ENCODE data around the gene FALEC.

FALEC gene

DNA sequence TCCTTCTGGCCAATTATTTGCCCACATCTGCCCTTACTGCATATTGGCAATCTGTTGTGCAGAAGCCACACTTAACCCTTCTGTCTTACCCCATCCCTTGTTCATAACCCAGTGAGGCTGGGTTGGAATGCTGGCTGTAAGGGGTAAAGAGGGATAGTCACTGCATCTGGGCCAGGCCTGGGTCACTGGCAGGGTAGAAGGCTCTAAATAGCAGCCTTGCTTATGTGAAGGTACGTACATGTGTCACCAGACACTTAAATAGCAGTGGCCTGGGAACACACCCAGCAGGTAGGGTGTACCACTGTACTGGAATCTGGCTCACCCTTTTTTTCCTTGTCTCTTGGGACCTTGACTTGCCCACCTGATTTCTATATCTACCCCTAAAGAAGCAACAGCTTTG is 38.2 kb upstream of the FALEC start:
- H3K27ac ChIP-seq: no peak overlapping the region
- TF ChIP-seq ZFX (IDR thresholded peaks at IDR 0.05): no peak
- TF ChIP-seq, protein P1, sequence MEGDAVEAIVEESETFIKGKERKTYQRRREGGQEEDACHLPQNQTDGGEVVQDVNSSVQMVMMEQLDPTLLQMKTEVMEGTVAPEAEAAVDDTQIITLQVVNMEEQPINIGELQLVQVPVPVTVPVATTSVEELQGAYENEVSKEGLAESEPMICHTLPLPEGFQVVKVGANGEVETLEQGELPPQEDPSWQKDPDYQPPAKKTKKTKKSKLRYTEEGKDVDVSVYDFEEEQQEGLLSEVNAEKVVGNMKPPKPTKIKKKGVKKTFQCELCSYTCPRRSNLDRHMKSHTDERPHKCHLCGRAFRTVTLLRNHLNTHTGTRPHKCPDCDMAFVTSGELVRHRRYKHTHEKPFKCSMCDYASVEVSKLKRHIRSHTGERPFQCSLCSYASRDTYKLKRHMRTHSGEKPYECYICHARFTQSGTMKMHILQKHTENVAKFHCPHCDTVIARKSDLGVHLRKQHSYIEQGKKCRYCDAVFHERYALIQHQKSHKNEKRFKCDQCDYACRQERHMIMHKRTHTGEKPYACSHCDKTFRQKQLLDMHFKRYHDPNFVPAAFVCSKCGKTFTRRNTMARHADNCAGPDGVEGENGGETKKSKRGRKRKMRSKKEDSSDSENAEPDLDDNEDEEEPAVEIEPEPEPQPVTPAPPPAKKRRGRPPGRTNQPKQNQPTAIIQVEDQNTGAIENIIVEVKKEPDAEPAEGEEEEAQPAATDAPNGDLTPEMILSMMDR (conservative IDR thresholded peaks at IDR 0.05): no peak

DNA sequence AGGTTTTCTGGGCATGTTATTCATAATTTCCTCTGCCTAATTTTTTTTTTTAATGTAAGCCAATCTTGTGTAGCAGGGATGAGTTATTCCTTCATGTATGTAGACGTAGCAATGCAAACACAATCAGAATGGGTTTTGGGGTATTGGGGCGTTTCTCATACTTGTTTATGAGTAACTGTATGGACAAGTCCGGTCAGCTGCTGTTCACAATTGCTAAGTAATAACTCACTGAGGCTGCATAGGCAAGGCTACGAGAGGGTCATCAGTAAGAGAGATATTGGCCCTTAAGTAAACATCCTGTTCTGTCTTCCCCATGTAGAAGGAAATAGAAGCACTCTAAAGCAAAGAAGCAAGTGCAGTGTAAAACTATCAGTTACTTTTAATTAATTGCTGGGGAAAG is 37.8 kb upstream of the FALEC start:
- H3K27ac ChIP-seq: no peak overlapping the region
- no peak for TF ChIP-seq ZFX (IDR thresholded peaks at IDR 0.05)
- TF ChIP-seq, protein P1 (conservative IDR thresholded peaks at IDR 0.05): no peak

DNA sequence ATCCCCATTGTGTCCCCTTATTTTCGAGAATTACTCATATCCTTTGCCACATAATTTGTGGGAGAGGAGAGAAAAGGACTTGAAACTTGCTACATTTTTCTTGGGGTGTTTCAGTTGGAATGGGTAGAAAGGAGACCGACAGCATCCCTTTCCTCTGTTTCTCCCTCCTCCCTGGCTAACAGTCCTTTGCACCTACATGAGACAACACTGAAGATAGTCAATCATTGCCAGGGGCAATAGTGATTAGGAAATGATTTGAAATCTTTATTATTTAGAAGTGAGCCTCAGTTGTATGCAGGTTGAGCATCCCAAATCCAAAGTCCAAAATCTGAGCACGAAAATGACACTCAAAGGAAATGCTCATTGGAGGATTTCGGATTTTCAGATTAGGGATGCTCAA is 36.2 kb upstream of the FALEC start:
- H3K27ac ChIP-seq: no peak overlapping the region
- TF ChIP-seq, protein P1 (conservative IDR thresholded peaks at IDR 0.05): no peak
- TF ChIP-seq ZFX (IDR thresholded peaks at IDR 0.05): no peak

DNA sequence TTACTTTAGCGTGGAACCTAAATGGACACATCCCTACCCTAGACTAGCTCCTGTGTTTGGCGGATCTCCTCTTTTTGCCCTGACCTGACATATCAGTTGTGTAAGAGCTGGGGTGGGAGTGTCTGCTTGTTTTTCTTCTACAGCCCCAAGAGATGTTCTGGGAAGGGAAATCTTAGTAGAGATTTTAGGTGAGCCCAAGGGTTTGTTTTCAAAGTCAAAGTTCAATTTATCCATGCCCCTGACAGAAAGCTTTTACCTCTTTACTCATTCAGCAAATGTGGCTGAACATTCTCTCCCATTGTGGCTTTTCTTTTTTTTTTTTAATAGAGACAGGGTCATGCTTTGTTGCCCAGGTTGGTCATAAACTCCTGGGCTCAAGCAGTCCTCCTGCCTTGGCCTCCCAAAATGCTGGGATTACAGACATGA is 35.6 kb upstream of the FALEC start:
- H3K27ac ChIP-seq: no peak overlapping the region
- TF ChIP-seq, protein P1 (conservative IDR thresholded peaks at IDR 0.05): no peak
- no peak for TF ChIP-seq ZFX (IDR thresholded peaks at IDR 0.05)

DNA sequence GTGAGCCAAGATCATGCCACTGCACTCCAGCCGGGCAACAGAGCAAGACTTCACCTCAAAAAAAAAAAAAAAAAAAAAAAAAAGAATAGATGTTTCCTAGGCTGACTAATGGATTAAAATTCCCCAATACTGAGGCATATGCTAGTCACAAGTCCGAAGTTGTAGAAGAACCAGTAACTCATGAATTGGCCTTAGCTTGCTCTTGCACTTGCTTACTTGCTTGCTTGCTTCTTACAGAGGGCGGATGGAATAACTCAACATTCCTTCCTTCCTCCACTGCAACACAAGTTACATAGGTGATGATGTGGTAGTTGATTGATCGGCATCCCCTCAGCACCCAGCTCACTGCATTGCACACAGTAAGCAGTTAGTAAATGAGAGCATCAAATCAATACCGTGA is 31.1 kb upstream of the FALEC start:
- no peak overlapping the region for H3K27ac ChIP-seq

DNA sequence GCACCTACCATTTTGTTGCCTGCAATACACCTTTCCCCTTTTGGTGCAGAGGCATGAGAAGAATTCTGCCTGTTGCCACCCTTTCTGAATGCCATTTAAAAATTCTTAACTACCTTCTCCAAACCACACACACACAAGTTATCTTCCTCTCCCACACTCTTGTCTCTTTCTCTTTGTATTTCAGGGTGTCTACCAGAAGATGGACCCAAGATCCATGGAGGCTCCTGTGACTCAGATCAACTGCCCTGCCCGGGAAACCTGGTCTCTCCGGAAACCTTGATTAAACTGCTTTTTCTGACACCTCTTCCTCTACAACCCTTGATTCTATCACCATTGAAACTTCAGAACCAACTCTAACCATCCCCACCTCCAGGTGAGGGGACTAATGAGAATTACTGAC is 30.7 kb upstream of the FALEC start:
- TF ChIP-seq, protein P1 (conservative IDR thresholded peaks at IDR 0.05): no peak
- no peak for TF ChIP-seq ZFX (IDR thresholded peaks at IDR 0.05)
- H3K27ac ChIP-seq: no peak overlapping the region

More for the DNA sequence above, 31.1 kb upstream of the FALEC start:
- TF ChIP-seq, protein P1 (conservative IDR thresholded peaks at IDR 0.05): no peak
- TF ChIP-seq ZFX (IDR thresholded peaks at IDR 0.05): no peak

DNA sequence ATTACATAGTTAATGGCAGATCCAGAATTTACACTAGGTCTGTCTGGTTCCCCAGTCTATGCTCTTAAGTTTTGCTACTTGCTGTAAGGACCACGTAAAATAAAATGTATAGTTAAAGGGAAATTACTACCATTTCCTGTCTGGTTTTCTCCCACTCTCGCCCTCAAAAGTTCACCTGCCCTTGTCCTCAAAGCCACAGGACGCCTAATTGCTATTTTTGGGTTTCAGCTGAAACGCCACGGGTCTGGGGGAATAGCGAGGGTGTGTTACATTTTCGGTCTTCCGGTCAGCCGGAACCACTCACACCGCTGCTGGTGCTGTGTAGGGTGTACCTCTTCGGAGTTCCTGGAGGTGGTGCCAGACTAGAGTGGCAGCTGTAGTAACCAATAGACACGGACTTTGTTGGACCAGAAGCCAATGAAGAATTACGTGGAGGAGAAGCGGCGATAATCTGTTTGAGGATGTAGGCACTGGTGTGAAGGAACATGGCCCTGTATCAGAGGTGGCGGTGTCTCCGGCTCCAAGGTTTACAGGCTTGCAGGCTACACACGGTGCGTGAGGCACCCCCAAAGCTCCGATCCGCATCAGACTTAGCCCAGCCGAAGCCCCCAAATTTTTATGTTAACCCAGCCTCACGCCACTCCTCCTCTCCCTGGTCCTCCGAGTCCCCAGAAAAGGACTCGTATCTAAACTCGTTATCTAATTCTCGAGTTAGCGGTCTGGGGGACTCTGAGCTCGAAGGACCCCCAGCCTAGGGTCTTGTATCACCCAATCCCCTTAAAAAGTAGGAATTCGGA is 28.4 kb upstream of the FALEC start, which contains the start of gene TARS2:
Gene TARS2, plus strand, starts transcription at position 454 of the 797 bp plus-strand sequence. Its CDS starts 32 bp downstream, at position 486.
- peak within 1 kb of the TSS; percentile 72 for H3K27ac ChIP-seq
- TF ChIP-seq, protein P1 (conservative IDR thresholded peaks at IDR 0.05): no peak
- no peak for TF ChIP-seq ZFX (IDR thresholded peaks at IDR 0.05)
